Measurements from ENCODE around the gene SLC2A1. TPM values are rescaled to one million over a fixed set of nuclear protein-coding genes. Genes with fewer than 3 reads are reported as not detected.

SLC2A1 gene
- total and polyA plus RNA-seq, 2 of the 13 experiments (the other 11 are each of a cell fraction or from before 2014, with no cell fraction given), result 125 to 423 TPM

GRCh38 chr1:42924082-42924850 lies 34.4 kb downstream of the SLC2A1 start:
- peaks cover 31 to 40% of the 10 kb centered on the region in 2 experiments for H3K36me3 ChIP-seq (replicated peaks in 1 of 2; ENCODE audit: control insufficient read depth in 1 of 2, insufficient read depth in 2 of 2, low read length in 2 of 2)
- BruUV-seq (replicated peaks), result no TSS peak
- ChIA-PET CTCF (ENCODE audit: low intra/inter-chr PET ratio, low total read pairs) (interaction anchor here (1.2 to 3.4 kb wide), 2 partner anchors 146 to 149 kb away, joined by 4 to 31 read pairs; no protein-coding TSS in a partner anchor), POLR2A (interaction anchor here (0.8 to 4.2 kb wide), 7 partner anchors 15 to 353 kb away, joined by 3 to 18 read pairs (median 3); partner anchors contain the start of gene ZNF691)
- ATAC-seq (peak; percentile 93), DNase-seq (ENCODE audit: low spot score) (peak; percentile 86), FAIRE-seq (peak; percentile 59)
- no peaks in the 10 kb centered on the region for H3K79me2 ChIP-seq (ENCODE audit: insufficient read depth, low read length)
- intact Hi-C loops (cut with micrococcal nuclease; ENCODE audit: unreplicated experiment) (loop anchor here (5.0 kb wide), 1 partner anchor 33 kb away; the partner anchor contains the start of gene SLC2A1), in situ Hi-C loops (cut with HindIII; ENCODE audit: extremely low pct_ligation_motif_present, low pct_unique_long_range_greater_than_20kb) (loop anchor here (25.0 kb wide), 1 partner anchor 488 kb away; no protein-coding TSS in a partner anchor)
- peaks cover 53% of the 10 kb centered on the region for H3K4me1 ChIP-seq (ENCODE audit: insufficient read depth, low read length)
- peaks cover 34% of the 10 kb centered on the region for H4K20me1 ChIP-seq (ENCODE audit: insufficient read depth, low read length)
- H3K27me3 ChIP-seq (ENCODE audit: control insufficient read depth in 1 of 2, insufficient read depth in 2 of 2, low read length in 2 of 2), result no peaks in the 10 kb centered on the region
- peak overlapping the region; percentile 46 to 74 (median 55) for H3K4me3 ChIP-seq (replicated peaks in 1 of 3; ENCODE audit: insufficient read depth in 1 of 3, low read depth in 2 of 3, low read length in 3 of 3)
- H3K27ac ChIP-seq (ENCODE audit: extremely low read length, insufficient read depth, low read length), result no peak overlapping the region
- peak overlapping the region; percentile 64 for H2AFZ ChIP-seq (ENCODE audit: low read length)
- H3K9me3 ChIP-seq (ENCODE audit: low read length), result no peaks in the 10 kb centered on the region
- peak overlapping the region; percentile 55 for H3K9ac ChIP-seq (ENCODE audit: insufficient read depth, low read depth, low read length)
- 0% methylated on average over 8 of the region's 62 CpGs for WGBS (ENCODE audit: low lambda C conversion rate)
- H3K4me2 ChIP-seq (ENCODE audit: low read depth, low read length), result peak overlapping the region; percentile 88
- TF ChIP-seq NFYC (CRISPR knock-in tag; IDR thresholded peaks at IDR 0.05) (peak; percentile 91), SP4 (CRISPR knock-in tag; IDR thresholded peaks at IDR 0.05) (peak; percentile 74; the same call in 1 of the 2 replicates), THRA (CRISPR knock-in tag; IDR thresholded peaks at IDR 0.05; ENCODE audit: borderline replicate concordance) (peak; percentile 50), TCF7L2 (IDR thresholded peaks at IDR 0.05; ENCODE audit: low read depth, low read length) (no peak), ATF7 (IDR thresholded peaks at IDR 0.05) (no peak), ATF7 (CRISPR knock-in tag; IDR thresholded peaks at IDR 0.05) (no peak), ZKSCAN1 (IDR thresholded peaks at IDR 0.05; ENCODE audit: low read length) (no peak), ZNF556 (CRISPR knock-in tag; IDR thresholded peaks at IDR 0.05; ENCODE audit: borderline replicate concordance) (no peak), POLR2G (IDR thresholded peaks at IDR 0.05; ENCODE audit: low read depth, low read length) (peak; percentile 79), RXRA (CRISPR knock-in tag; IDR thresholded peaks at IDR 0.05) (peak; percentile 71; the same call in 1 of the 2 replicates), ZNF17 (CRISPR knock-in tag; IDR thresholded peaks at IDR 0.05) (no peak), NFKB2 (CRISPR knock-in tag; IDR thresholded peaks at IDR 0.05; ENCODE audit: borderline replicate concordance) (peak; percentile 73; the same call in 1 of the 2 replicates), MXD3 (CRISPR knock-in tag; IDR thresholded peaks at IDR 0.05) (peak; percentile 69; the same call in 1 of the 2 replicates), ZUFSP (CRISPR knock-in tag; IDR thresholded peaks at IDR 0.05; ENCODE audit: borderline replicate concordance) (no peak), ZNF75D (CRISPR knock-in tag; IDR thresholded peaks at IDR 0.05; ENCODE audit: borderline replicate concordance) (no peak), ZC3H13 (CRISPR knock-in tag; IDR thresholded peaks at IDR 0.05) (peak; percentile 99), ZNF280B (CRISPR knock-in tag; IDR thresholded peaks at IDR 0.05; ENCODE audit: borderline replicate concordance) (peak; percentile 79; the same call in 1 of the 2 replicates), ZNF430 (CRISPR knock-in tag; IDR thresholded peaks at IDR 0.05) (no peak), ZFY (CRISPR knock-in tag; IDR thresholded peaks at IDR 0.05) (peak; percentile 65)
